T-cell (primary cell): ENCODE data around the gene MARS1. TPM values are rescaled to one million over a fixed set of nuclear protein-coding genes. Genes with fewer than 3 reads are reported as not detected.

Source experiments
- ATAC-seq, 4 experiments: fragments of 200-7000 bp in 3 of 4; fragments of 150-1000 bp in 1 of 4; cut with Tn5 transposase; replicated peaks in 1 of 4; 1 replicate in 3 of 4; 2 replicates in 1 of 4; pipeline ENCODE4 v1.10.0; 2021; ENCODE audit warnings: moderate library complexity in 3 of 4, mild to moderate bottlenecking in 2 of 4, moderate number of reproducible peaks in 1 of 4
- CTCF ChIA-PET, 2 donors: fragments of 300-600 bp; sonication (Branson Sonifier 250); formaldehyde crosslinking; loops; one replicate each; lab custom pipeline; 2022; ENCODE audit warnings: antibody characterized with exemption in 2 of 2; lab: Charles Lee
- POLR2A ChIA-PET, 2 donors: fragments of 300-600 bp; sonication (Branson Sonifier 250); formaldehyde crosslinking; loops; one replicate each; lab custom pipeline; 2022; ENCODE audit warnings: antibody characterized with exemption in 2 of 2; lab: Charles Lee
- DNase-seq, 35 experiments: peaks; one replicate each; pipeline versions ENCODE4 v3.0.0 to v3.0.0-alpha.2; 2013 to 2023
- H3K27ac ChIP-seq: one replicate; pipeline ENCODE4 v1.5.1; 2013; ENCODE audit warnings: low read length
- H3K27me3 ChIP-seq, 2 experiments: replicated peaks in 1 of 2; 1 replicate in 1 of 2; 2 replicates in 1 of 2; pipeline versions ENCODE4 v1.6.1 to v1.7.0; 2013; ENCODE audit warnings: low read length in 1 of 2, mixed read lengths in 1 of 2; ENCODE audit not compliant: control insufficient read depth in 2 of 2, insufficient read depth in 2 of 2; ENCODE audit errors: extremely low read depth in 1 of 2
- H3K36me3 ChIP-seq, 2 donors: 1 replicate in 1 of 2; 2 replicates in 1 of 2; pipeline versions ENCODE4 v1.6.1 to v1.7.0; 2013; ENCODE audit warnings: low read length in 1 of 2; ENCODE audit not compliant: control insufficient read depth in 2 of 2, insufficient read depth in 1 of 2; ENCODE audit errors: extremely low read depth in 1 of 2
- H3K4me1 ChIP-seq, 2 experiments: 1 replicate in 1 of 2; 2 replicates in 1 of 2; pipeline versions ENCODE4 v1.6.1 to v1.7.0; 2013; ENCODE audit warnings: low read length in 2 of 2, mixed read lengths in 1 of 2; ENCODE audit not compliant: insufficient read depth in 2 of 2, control insufficient read depth in 1 of 2; ENCODE audit errors: extremely low read depth in 1 of 2
- H3K4me3 ChIP-seq, 2 donors: 1 replicate in 1 of 2; 2 replicates in 1 of 2; pipeline versions ENCODE4 v1.5.1 to v1.7.0; 2013; ENCODE audit warnings: mild to moderate bottlenecking in 2 of 2, low read length in 1 of 2, moderate library complexity in 1 of 2; ENCODE audit not compliant: control insufficient read depth in 1 of 2; ENCODE audit errors: extremely low read depth in 1 of 2
- H3K9me3 ChIP-seq: 2 replicates; pipeline ENCODE4 v1.7.0; 2013
- H3K27ac Mint-ChIP-seq, 2 donors: one replicate each; pipeline ENCODE4 v1.8.0; 2020 to 2021; ENCODE audit warnings: mild to moderate bottlenecking in 2 of 2, mixed read lengths in 2 of 2
- H3K27me3 Mint-ChIP-seq, 2 donors: one replicate each; pipeline ENCODE4 v1.8.0; 2021 to 2022; ENCODE audit warnings: mixed read lengths in 2 of 2
- H3K36me3 Mint-ChIP-seq: one replicate; pipeline ENCODE4 v1.8.0; 2021; ENCODE audit warnings: mixed read lengths
- H3K4me1 Mint-ChIP-seq, 3 donors: one replicate each; pipeline ENCODE4 v1.8.0; 2020 to 2022; ENCODE audit warnings: mixed read lengths in 3 of 3, mild to moderate bottlenecking in 1 of 3
- H3K4me3 Mint-ChIP-seq, 3 donors: one replicate each; pipeline ENCODE4 v1.8.0; 2020 to 2022; ENCODE audit warnings: mild to moderate bottlenecking in 3 of 3, mixed read lengths in 3 of 3, moderate library complexity in 3 of 3
- H3K9me3 Mint-ChIP-seq, 3 donors: one replicate each; pipeline ENCODE4 v1.8.0; 2020 to 2022; ENCODE audit warnings: mixed read lengths in 3 of 3
- WGBS: methylation state at CpG from one replicate; pipeline ENCODE4 v1.1.5; 2013; ENCODE audit warnings: missing lambda C conversion rate; ENCODE audit not compliant: insufficient coverage; 5-methylcytosine and 5-hydroxymethylcytosine counted together
- total RNA-seq, 35 experiments: library from RNA in 6 of 35; stranded (reverse) in 6 of 35; fragments of 120-200 nt in 1 of 35; gene quantifications; one replicate each; pipeline versions ENCODE4 v1.2.1 to v1.2.4 and lab custom pipeline; 2013 to 2026

Gene MARS1
- total RNA-seq, 5 donors from 2014 or later (not counting 1 experiment from before 2014, with no cell fraction given): 167 to 350 (median 320) TPM

DNA sequence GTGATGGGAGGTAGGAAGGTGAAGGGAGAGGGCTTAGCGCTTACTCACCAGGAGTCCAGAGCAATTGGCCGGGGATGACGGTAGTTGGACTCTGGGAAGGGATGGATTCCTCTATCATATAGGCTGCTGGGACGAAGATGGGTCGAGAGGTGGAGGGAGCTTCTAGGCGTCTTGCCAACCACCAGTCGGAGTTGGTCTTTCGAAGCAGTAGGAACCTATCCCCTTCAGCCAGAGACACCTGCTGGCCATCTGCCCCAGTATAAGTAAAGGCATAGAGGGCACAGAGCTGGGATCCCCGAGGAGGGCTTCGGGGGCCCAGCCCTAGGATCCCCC lies 8.9 kb upstream of the MARS1 start:
- Histone ChIP-seq H3K4me1 (peaks cover 28 to 79% of the 10 kb centered on the region in 2 experiments), H3K9me3 (no peaks in the 10 kb centered on the region), H3K27me3 (no peaks in the 10 kb centered on the region), H3K4me3 (peak overlapping the region; percentile 48 to 83), H3K36me3 (peaks cover 8 to 17% of the 10 kb centered on the region in 2 donors), H3K27ac (peak overlapping the region; percentile 98)
- H3K36me3 Mint-ChIP-seq: peaks cover 18% of the 10 kb centered on the region
- ChIA-PET POLR2A (interaction anchor here in 1 of 2 donors (1.3 to 1.9 kb wide), 2 partner anchors 20 to 42 kb away, joined by 3 to 10 read pairs; partner anchors contain the start of gene DDIT3), CTCF (interaction anchor here in 1 of 2 donors (4.2 kb wide), 1 partner anchor 20 kb away, joined by 23 read pairs; the partner anchor contains the start of gene GLI1)
- no peaks in the 10 kb centered on the region for H3K9me3 Mint-ChIP-seq
- DNase-seq (peak in 1 of 35 experiments; percentile 34), ATAC-seq (no peak)
- WGBS: 88% methylated on average over 2 of the region's 10 CpGs
- no peaks in the 10 kb centered on the region for H3K27me3 Mint-ChIP-seq
- peak overlapping the region; percentile 98 for H3K27ac Mint-ChIP-seq
- H3K4me3 Mint-ChIP-seq: peak overlapping the region; percentile 98 to 99 (median 98)
- peaks cover 65 to 80% (median 73%) of the 10 kb centered on the region in 3 donors for H3K4me1 Mint-ChIP-seq

DNA sequence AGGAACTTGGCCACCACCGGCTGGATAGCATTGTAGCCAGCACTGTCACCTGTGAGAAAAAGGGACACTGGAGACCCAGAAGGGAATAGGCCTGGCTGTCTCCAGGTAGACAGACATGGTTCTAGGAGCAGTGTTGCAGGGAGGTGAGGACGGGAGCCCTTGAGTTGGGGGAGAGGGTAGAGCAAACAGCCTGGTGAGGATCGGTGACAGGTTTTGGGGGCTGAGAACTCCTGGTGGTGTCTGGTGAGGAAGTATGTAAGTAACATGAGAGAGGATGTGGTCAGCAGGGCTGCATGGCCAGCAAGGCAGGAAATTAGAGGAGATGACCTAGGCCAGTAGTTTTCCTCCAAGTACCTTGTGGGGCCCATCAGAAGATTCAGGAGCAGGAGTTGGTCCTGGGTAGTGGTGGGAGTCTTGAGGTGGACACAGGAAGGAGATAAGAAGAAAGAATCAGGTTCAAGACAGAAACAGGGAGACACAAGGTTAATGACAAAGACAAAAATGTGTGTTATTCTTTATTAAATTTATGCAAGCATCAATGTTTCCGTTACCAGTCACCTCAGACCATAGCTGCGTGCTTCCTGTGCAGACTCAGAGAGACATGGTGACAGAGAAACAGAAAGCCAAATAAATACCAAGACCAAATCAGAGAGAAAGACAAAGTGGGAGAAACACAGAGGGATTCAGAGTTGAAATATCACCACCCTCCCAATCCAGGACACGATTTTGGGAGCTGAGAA lies 8.3 kb upstream of the MARS1 start, which contains the start of gene ARHGAP9:
Gene ARHGAP9 (minus strand): TSS at position 491 of the 740 bp plus-strand sequence. CDS start 460 bp downstream, at position 31.
- peak within 1 kb of the TSS; percentile 98 for H3K27ac ChIP-seq
- Mint-ChIP-seq H3K36me3 (peaks cover 13% of the 10 kb centered on the region), H3K27me3 (no peaks in the 10 kb centered on the region), H3K4me1 (peaks cover 60 to 75% (median 68%) of the 10 kb centered on the region in 3 donors), H3K9me3 (no peaks in the 10 kb centered on the region), H3K27ac (peak within 1 kb of the TSS; percentile 98), H3K4me3 (peak within 1 kb of the TSS; percentile 98 to 99 (median 98))
- H3K9me3 ChIP-seq: no peaks in the 10 kb centered on the region
- peaks cover 28 to 73% of the 10 kb centered on the region in 2 experiments for H3K4me1 ChIP-seq
- peaks cover 8 to 12% of the 10 kb centered on the region in 2 donors for H3K36me3 ChIP-seq
- peak within 1 kb of the TSS; percentile 48 to 83 for H3K4me3 ChIP-seq
- peak; percentile 58 to 73 (median 64) for ATAC-seq
- H3K27me3 ChIP-seq: no peaks in the 10 kb centered on the region
- WGBS: 28% methylated on average over 3 of the region's 6 CpGs
- DNase-seq: peak; percentile 33 to 87 (median 66)
- ChIA-PET POLR2A (interaction anchor here (0.5 to 1.9 kb wide), 10 partner anchors 20 to 851 kb away, joined by 3 to 10 read pairs (median 4); partner anchors contain the start of genes DDIT3 (in 1 of the 2) and GLI1 (in 1 of the 2)), CTCF (interaction anchor here (0.7 to 4.2 kb wide), 5 partner anchors 18 to 47 kb away, joined by 3 to 23 read pairs (median 4); partner anchors contain the start of genes DDIT3 (in 1 of the 2) and GLI1 (in 1 of the 2))

DNA sequence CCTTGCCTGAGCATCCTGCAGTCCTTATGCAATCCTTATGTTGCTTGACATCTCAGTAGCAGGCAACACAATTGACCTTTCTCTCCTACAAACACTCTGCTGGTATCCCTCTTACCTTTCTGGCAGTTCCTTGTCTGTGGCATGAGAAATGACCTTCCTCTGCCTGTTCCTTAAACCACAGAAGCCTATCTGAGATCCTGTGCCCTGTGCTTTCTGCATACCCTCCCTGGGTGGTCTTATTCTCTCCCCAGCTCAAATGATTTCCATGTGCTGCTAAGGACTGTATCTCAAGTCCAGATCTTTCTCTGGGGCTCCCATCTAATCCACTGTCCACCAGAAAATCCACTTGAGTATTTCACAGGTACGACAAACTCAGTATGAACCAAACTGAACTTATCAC lies 6.2 kb upstream of the MARS1 start:
- Histone ChIP-seq H3K9me3 (no peaks in the 10 kb centered on the region), H3K36me3 (no peaks in the 10 kb centered on the region), H3K4me1 (peaks cover 25 to 52% of the 10 kb centered on the region in 2 experiments), H3K4me3 (no peak overlapping the region), H3K27ac (peak overlapping the region; percentile 98), H3K27me3 (no peaks in the 10 kb centered on the region)
- CTCF ChIA-PET: interaction anchor here in 1 of 2 donors (4.2 kb wide), 1 partner anchor 23 kb away, joined by 23 read pairs; the partner anchor contains the start of gene GLI1
- Mint-ChIP-seq H3K27ac (peak overlapping the region; percentile 98), H3K4me1 (peaks cover 48 to 59% (median 55%) of the 10 kb centered on the region in 3 donors), H3K27me3 (no peaks in the 10 kb centered on the region), H3K9me3 (no peaks in the 10 kb centered on the region), H3K4me3 (peak overlapping the region in 2 of 3 donors; percentile 0 to 98), H3K36me3 (peaks cover 5% of the 10 kb centered on the region)
- WGBS: no CpG with 5 or more reads among the region's 1 CpG
- POLR2A ChIA-PET: interaction anchor here in 1 of 2 donors (0.9 kb wide), 1 partner anchor 33 kb away, joined by 5 read pairs; no protein-coding TSS in a partner anchor
- ATAC-seq (no peak), DNase-seq (no peak)

DNA sequence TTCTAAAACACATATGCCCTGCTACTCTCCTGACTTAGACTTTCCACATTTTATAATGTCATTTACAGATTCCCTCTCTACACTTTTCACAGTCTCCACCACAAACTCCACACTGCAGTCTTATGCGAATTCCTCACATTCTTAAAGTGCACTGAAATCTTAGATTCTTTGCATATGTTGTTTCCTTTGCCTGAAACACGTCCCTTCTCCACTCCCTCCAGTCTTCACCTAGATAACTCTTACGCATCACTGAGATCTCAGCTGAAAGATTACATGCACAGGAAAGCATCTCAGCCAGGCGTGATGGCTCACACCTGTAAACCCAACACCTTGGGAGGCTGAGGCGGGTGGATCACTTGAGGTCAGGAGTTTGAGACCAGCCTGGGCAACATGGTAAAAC lies 4.4 kb upstream of the MARS1 start:
- H3K4me3 ChIP-seq: no peak overlapping the region
- H3K4me1 Mint-ChIP-seq: peaks cover 50 to 55% (median 53%) of the 10 kb centered on the region in 3 donors
- POLR2A ChIA-PET: no interaction called here
- peak overlapping the region; percentile 40 to 42 for H3K27ac Mint-ChIP-seq
- CTCF ChIA-PET: no interaction called here
- H3K27me3 ChIP-seq: no peaks in the 10 kb centered on the region
- DNase-seq (no peak), ATAC-seq (no peak)
- peaks cover 23 to 48% of the 10 kb centered on the region in 2 experiments for H3K4me1 ChIP-seq
- H3K36me3 ChIP-seq: no peaks in the 10 kb centered on the region
- H3K4me3 Mint-ChIP-seq: no peak overlapping the region
- H3K9me3 ChIP-seq: no peaks in the 10 kb centered on the region
- 89% methylated on average over 5 of the region's 5 CpGs for WGBS
- H3K27ac ChIP-seq: no peak overlapping the region
- no peaks in the 10 kb centered on the region for H3K9me3 Mint-ChIP-seq
- H3K27me3 Mint-ChIP-seq: no peaks in the 10 kb centered on the region
- peaks cover 4% of the 10 kb centered on the region for H3K36me3 Mint-ChIP-seq

DNA sequence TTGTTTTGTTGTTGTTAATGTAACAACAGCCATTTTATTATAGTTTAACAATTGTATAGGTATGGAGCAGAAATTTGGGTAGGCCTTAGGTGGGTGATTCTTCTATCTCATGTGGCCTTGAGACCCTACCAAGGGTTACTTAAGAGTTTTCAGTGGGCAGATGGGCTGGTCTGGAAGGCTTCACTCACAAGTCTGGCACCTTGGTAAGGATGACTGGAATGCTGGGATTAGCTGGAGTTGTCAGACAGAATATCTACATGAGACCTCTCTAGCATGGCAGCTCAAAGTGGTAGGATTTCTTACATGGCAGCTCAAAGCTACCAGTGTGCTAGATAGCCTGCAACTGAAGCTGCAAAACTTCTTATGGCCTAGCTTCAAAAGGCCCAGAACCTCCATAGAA lies 2.2 kb upstream of the MARS1 start:
- H3K9me3 Mint-ChIP-seq: no peaks in the 10 kb centered on the region
- H3K9me3 ChIP-seq: no peaks in the 10 kb centered on the region
- POLR2A ChIA-PET: no interaction called here

DNA sequence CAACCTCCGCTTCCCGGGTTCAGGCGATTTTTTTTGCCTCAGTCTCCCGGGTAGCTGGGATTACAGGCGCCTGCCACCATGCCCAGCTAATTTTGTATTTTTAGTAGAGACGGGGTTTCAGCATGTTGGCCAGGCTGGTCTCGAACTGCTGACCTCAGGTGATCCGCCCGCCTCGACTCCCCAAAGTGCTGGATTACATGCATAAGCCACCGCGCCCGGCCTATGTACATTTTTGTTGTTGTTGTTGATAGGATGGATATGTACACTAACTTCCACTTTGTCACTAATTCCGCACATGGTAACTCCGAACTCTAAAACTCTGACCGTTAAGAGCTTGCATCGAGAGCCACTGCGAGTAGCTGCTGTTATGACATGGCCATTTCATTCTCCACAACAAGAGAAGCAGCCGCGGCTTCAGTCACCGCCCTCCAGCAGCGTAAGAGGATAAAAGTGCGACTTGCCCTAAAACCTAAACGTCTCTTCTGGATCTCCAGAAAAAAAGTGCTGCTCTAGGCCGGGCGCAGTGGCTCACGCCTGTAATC lies 742 bp upstream of the MARS1 start:
- Histone ChIP-seq H3K4me3 (no peak overlapping the region), H3K27me3 (no peaks in the 10 kb centered on the region), H3K36me3 (peaks cover 9 to 29% of the 10 kb centered on the region in 2 donors), H3K9me3 (no peaks in the 10 kb centered on the region), H3K4me1 (peaks cover 12 to 23% of the 10 kb centered on the region in 2 experiments), H3K27ac (no peak overlapping the region)
- peak overlapping the region in 1 of 2 donors; percentile 94 for H3K27ac Mint-ChIP-seq
- peaks cover 38 to 39% (median 38%) of the 10 kb centered on the region in 3 donors for H3K4me1 Mint-ChIP-seq
- peaks cover 15% of the 10 kb centered on the region for H3K36me3 Mint-ChIP-seq
- no peak for ATAC-seq
- no peak for DNase-seq
- H3K9me3 Mint-ChIP-seq: no peaks in the 10 kb centered on the region
- peak overlapping the region in 1 of 3 donors; percentile 98 for H3K4me3 Mint-ChIP-seq
- WGBS: 93% methylated on average over 26 of the region's 27 CpGs
- H3K27me3 Mint-ChIP-seq: no peaks in the 10 kb centered on the region
- ChIA-PET CTCF (interaction anchor here in 1 of 2 donors (1.4 kb wide), 2 partner anchors 10 to 28 kb away, joined by 3 to 6 read pairs; no protein-coding TSS in a partner anchor), POLR2A (interaction anchor here in 1 of 2 donors (0.6 kb wide), 1 partner anchor 21 kb away, joined by 4 read pairs; no protein-coding TSS in a partner anchor)

More for the DNA sequence above, 2.2 kb upstream of the MARS1 start:
- Mint-ChIP-seq H3K4me3 (no peak overlapping the region), H3K4me1 (peaks cover 43 to 47% (median 46%) of the 10 kb centered on the region in 3 donors), H3K27me3 (no peaks in the 10 kb centered on the region), H3K27ac (peak overlapping the region in 1 of 2 donors; percentile 39), H3K36me3 (peaks cover 8% of the 10 kb centered on the region)
- CTCF ChIA-PET: interaction anchor here in 1 of 2 donors (0.5 to 0.9 kb wide), 3 partner anchors 8 to 33 kb away, joined by 3 to 6 read pairs (median 4); no protein-coding TSS in a partner anchor
- Histone ChIP-seq H3K4me3 (no peak overlapping the region), H3K27me3 (no peaks in the 10 kb centered on the region), H3K27ac (no peak overlapping the region), H3K36me3 (peaks cover 3 to 17% of the 10 kb centered on the region in 2 donors), H3K4me1 (peaks cover 16 to 36% of the 10 kb centered on the region in 2 experiments)
- ATAC-seq (no peak), DNase-seq (no peak)
